SK-N-SH (cell line): ENCODE data around the gene FLRT3.

Experiments
- CTCF ChIP-seq: fragments of 200-600 bp; sonication (generic); IDR thresholded peaks from 2 replicates; pipeline ENCODE4 v1.6.1; 2017; ENCODE audit warnings: antibody characterized with exemption, mild to moderate bottlenecking, moderate library complexity
- GATA2 ChIP-seq: sonication (generic); formaldehyde crosslinking; IDR thresholded peaks from 2 replicates; pipeline ENCODE4 v1.5.0; 2020; ENCODE audit warnings: mild to moderate bottlenecking, missing genetic modification reagents
- MAX ChIP-seq: IDR thresholded peaks from 2 replicates; pipeline ENCODE4 v1.4.0; 2012; ENCODE audit warnings: low read depth
- REST ChIP-seq: IDR thresholded peaks from 2 replicates; pipeline ENCODE4 v1.6.1; 2012; ENCODE audit warnings: mild to moderate bottlenecking, low read depth, low read length, moderate library complexity

- TF ChIP-seq REST (no peak), CTCF (no peak), MAX (no peak), GATA2 (CRISPR knock-in tag) (no peak)
Observed at GRCh38 chr20:14313341-14314020, 23.9 kb downstream of the FLRT3 start.
